Panc1 (cell line): ENCODE data around the gene GJC2. TPM values are rescaled to one million over a fixed set of nuclear protein-coding genes. Genes with fewer than 3 reads are reported as not detected.

Experiments
- ATAC-seq: fragments of 200-7000 bp; cut with Tn5 transposase; 2 replicates; pipeline ENCODE4 v1.9.1; 2020; ENCODE audit warnings: mild to moderate bottlenecking, moderate library complexity
- BruUV-seq: library from RNA; stranded (reverse); fragments of 400-500 nt; replicated peaks from 2 replicates; lab custom pipeline; 2021; lab: Mats Ljungman, UMichigan
- CTCF ChIA-PET: fragments of 300-600 bp; sonication (Branson Sonifier 250); formaldehyde crosslinking; loops from one replicate; lab custom pipeline; 2022; ENCODE audit warnings: antibody characterized with exemption; lab: Charles Lee
- POLR2A ChIA-PET: fragments of 300-600 bp; sonication (Branson Sonifier 250); formaldehyde crosslinking; loops from one replicate; lab custom pipeline; 2022; ENCODE audit warnings: antibody characterized with exemption; lab: Charles Lee
- DNase-seq: peaks from one replicate; pipeline ENCODE4 v3.0.0-alpha.2; 2010; ENCODE audit warnings: low read depth, low spot score
- H3K27ac ChIP-seq: 2 replicates; pipeline ENCODE4 v1.5.1; 2011; ENCODE audit warnings: mild to moderate bottlenecking, low read length, inconsistent platforms
- H3K27me3 ChIP-seq: fragments of 200-500 bp; sonication (Bioruptor generic); 2 replicates; pipeline ENCODE4 v1.6.0; 2014; ENCODE audit warnings: low read length, inconsistent platforms; ENCODE audit not compliant: control insufficient read depth, insufficient read depth
- H3K36me3 ChIP-seq: fragments of 200-500 bp; sonication (Bioruptor generic); 2 replicates; pipeline ENCODE4 v1.5.1; 2014; ENCODE audit warnings: inconsistent platforms, mild to moderate bottlenecking, low read length, moderate library complexity; ENCODE audit not compliant: control insufficient read depth, insufficient read depth
- H3K4me1 ChIP-seq: 2 replicates; pipeline ENCODE4 v1.5.1; 2011; ENCODE audit warnings: inconsistent platforms, mild to moderate bottlenecking, low read length, moderate library complexity; ENCODE audit not compliant: control insufficient read depth, insufficient read depth
- H3K4me3 ChIP-seq, 2 experiments: 2 replicates each; pipeline ENCODE4 v1.5.1; 2011 to 2012; ENCODE audit warnings: low read depth in 2 of 2, low read length in 2 of 2, mild to moderate bottlenecking in 2 of 2, inconsistent platforms in 1 of 2, moderate library complexity in 1 of 2
- H3K9me3 ChIP-seq: fragments of 200-500 bp; sonication (Bioruptor generic); 2 replicates; pipeline ENCODE4 v1.5.1; 2014; ENCODE audit warnings: low read depth, mild to moderate bottlenecking, inconsistent platforms, low read length, moderate library complexity; ENCODE audit not compliant: control insufficient read depth, insufficient read depth
- CTCF ChIP-seq: fragments of 450-650 bp; IDR thresholded peaks from 2 replicates; pipeline ENCODE4 v1.5.1; 2017; ENCODE audit warnings: mild to moderate bottlenecking
- POLR2AphosphoS5 ChIP-seq: IDR thresholded peaks from 2 replicates; pipeline ENCODE4 v1.6.1; 2012; ENCODE audit warnings: mild to moderate bottlenecking, low read depth, low read length, moderate library complexity
- REST ChIP-seq, 2 experiments: IDR thresholded peaks; 2 replicates each; pipeline ENCODE4 v1.6.1; 2011 to 2012; ENCODE audit warnings: low read depth in 2 of 2, control low read depth in 1 of 2, low read length in 1 of 2, mild to moderate bottlenecking in 1 of 2, moderate library complexity in 1 of 2; ENCODE audit not compliant: insufficient read depth in 1 of 2
- SIN3A ChIP-seq: IDR thresholded peaks from 2 replicates; pipeline ENCODE4 v1.6.1; 2012; ENCODE audit warnings: low read depth, mild to moderate bottlenecking, low read length, moderate library complexity, borderline replicate concordance; ENCODE audit not compliant: insufficient read depth
- TCF7L2 ChIP-seq: IDR thresholded peaks from 2 replicates; pipeline ENCODE4 v1.6.1; 2011; ENCODE audit warnings: mild to moderate bottlenecking, low read depth, low read length, inconsistent platforms
- in situ Hi-C: cut with HindIII; loops from 2 replicates; pipeline ENCODE4 v1.10.0; 2016; ENCODE audit warnings: low sequenced_read_pairs, low pct_unique_long_range_greater_than_20kb
- intact Hi-C: fragments of 100-400 bp; cut with micrococcal nuclease; formaldehyde crosslinking; loops from one replicate; pipeline ENCODE4 v1.10.0; 2022; ENCODE audit not compliant: unreplicated experiment
- total RNA-seq: library from RNA; stranded (reverse); gene quantifications from one replicate; pipeline ENCODE4 v1.2.1, GENCODE V29; 2021; ENCODE audit not compliant: unreplicated experiment

The GJC2 gene
- total RNA-seq, 1 experiment from 2014 or later, result 2.4 TPM

- no TSS peak for BruUV-seq
- intact Hi-C loops (no loop called here), in situ Hi-C loops (no loop called here)
- CTCF ChIA-PET, result interaction anchor here (0.6 kb wide), 1 partner anchor 22 kb away, joined by 16 read pairs; no protein-coding TSS in a partner anchor
- H3K4me1 ChIP-seq, result peaks cover 28% of the 10 kb centered on the region
- TF ChIP-seq SIN3A (no peak), REST (IDR thresholded peaks at IDR 0.05; ENCODE audit: insufficient read depth in 1 of 2, low read depth in 2 of 2, low read length in 1 of 2) (no peak), TCF7L2 (no peak), POLR2AphosphoS5 (no peak), CTCF (no peak)
- ATAC-seq, result no peak
- H3K9me3 ChIP-seq, result no peaks in the 10 kb centered on the region
- no peak overlapping the region for H3K4me3 ChIP-seq
- no peaks in the 10 kb centered on the region for H3K27me3 ChIP-seq
- no peak overlapping the region for H3K27ac ChIP-seq
- H3K36me3 ChIP-seq, result no peaks in the 10 kb centered on the region
- POLR2A ChIA-PET, result interaction anchor here (0.5 kb wide), 1 partner anchor 13 kb away, joined by 6 read pairs; the partner anchor contains the start of gene IBA57
- no peak for DNase-seq
These were observed 3.2 kb downstream of the GJC2 start for GRCh38 chr1:228152918-228153258.

DNA sequence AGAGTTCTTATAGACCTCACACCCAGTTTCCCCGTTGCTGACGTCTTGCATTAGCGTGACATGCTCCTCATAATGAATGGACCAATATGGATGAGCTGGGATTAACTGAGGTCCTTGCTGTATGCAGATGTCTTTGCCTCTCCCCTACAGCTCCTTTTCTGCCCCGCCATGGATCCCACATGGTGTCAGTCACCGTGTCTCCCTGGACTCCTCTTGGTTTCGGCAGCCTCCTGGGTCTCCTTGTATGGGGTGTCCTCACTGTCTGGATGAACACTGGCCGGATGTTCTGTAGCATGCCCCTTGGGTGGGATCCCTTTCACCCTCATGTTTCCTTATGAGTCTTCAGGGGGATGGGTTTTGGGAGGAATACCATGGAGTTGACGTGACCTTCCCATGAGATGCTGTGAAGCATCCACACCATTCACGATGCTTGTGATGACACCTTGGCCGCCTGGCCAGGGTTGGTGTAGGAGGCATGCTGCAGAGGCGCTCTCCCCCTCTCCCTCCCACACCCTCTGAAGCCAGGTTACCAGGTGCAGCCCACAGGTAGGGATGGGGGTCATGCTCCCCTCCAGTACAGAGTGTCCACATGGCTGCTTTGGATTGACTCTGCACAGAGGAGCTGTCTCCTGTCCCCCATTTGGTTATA is 4.4 kb downstream of the GJC2 start:
- TF ChIP-seq REST (IDR thresholded peaks at IDR 0.05; ENCODE audit: insufficient read depth in 1 of 2, low read depth in 2 of 2, low read length in 1 of 2), result no peak
- TF ChIP-seq POLR2AphosphoS5, result no peak
- TF ChIP-seq TCF7L2, result no peak
- no peak for TF ChIP-seq CTCF
- TF ChIP-seq SIN3A, result no peak
- H3K27me3 ChIP-seq, result no peaks in the 10 kb centered on the region
- intact Hi-C loops (no loop called here), in situ Hi-C loops (no loop called here)
- BruUV-seq, result no TSS peak
- H3K27ac ChIP-seq, result no peak overlapping the region
- H3K4me3 ChIP-seq, result no peak overlapping the region
- peaks cover 17% of the 10 kb centered on the region for H3K4me1 ChIP-seq
- ATAC-seq, result no peak
- no peaks in the 10 kb centered on the region for H3K9me3 ChIP-seq
- POLR2A ChIA-PET, result interaction anchor here (0.5 to 0.7 kb wide), 2 partner anchors 24 to 1348 kb away, joined by 3 to 7 read pairs; no protein-coding TSS in a partner anchor
- CTCF ChIA-PET, result no interaction called here
- no peak for DNase-seq
- no peaks in the 10 kb centered on the region for H3K36me3 ChIP-seq
